Transverse colon (tissue), 4 donors: Measurements from ENCODE around the gene CENPC. TPM values are rescaled to one million over a fixed set of nuclear protein-coding genes. Genes with fewer than 3 reads are reported as not detected.

Experiments
- DNase-seq: peaks from one replicate; pipeline ENCODE4 v3.0.0-alpha.2; 2019
- H3K27ac ChIP-seq, 4 donors: fragments of 200-600 bp; sonication (generic); 2 replicates each; pipeline ENCODE4 v1.5.1; 2016 to 2018; ENCODE audit warnings: inconsistent platforms in 4 of 4
- H3K27me3 ChIP-seq: fragments of 200-600 bp; sonication (generic); 2 replicates; pipeline ENCODE4 v1.5.1; 2017; ENCODE audit warnings: inconsistent platforms
- H3K36me3 ChIP-seq, 4 donors: fragments of 200-600 bp; sonication (generic); 2 replicates each; pipeline ENCODE4 v1.5.1; 2017 to 2019; ENCODE audit warnings: inconsistent platforms in 4 of 4
- H3K4me1 ChIP-seq, 4 donors: fragments of 200-600 bp; sonication (generic); 2 replicates each; pipeline ENCODE4 v1.5.1; 2017 to 2020; ENCODE audit warnings: inconsistent platforms in 4 of 4
- H3K4me3 ChIP-seq, 4 donors: fragments of 200-600 bp; sonication (generic); 1 replicate in 1 of 4; 2 replicates in 3 of 4; pipeline versions ENCODE4 v1.5.1 to v1.6.1; 2017 to 2019; ENCODE audit warnings: inconsistent platforms in 4 of 4
- H3K9me3 ChIP-seq, 2 donors: fragments of 200-600 bp; sonication (generic); 2 replicates each; pipeline ENCODE4 v1.5.1; 2017 to 2019; ENCODE audit warnings: inconsistent platforms in 2 of 2
- CTCF ChIP-seq, 5 experiments: fragments of 200-600 bp in 3 of 5; fragments of 450-650 bp in 2 of 5; sonication (generic) in 3 of 5; IDR thresholded peaks; 1 replicate in 2 of 5; 2 replicates in 3 of 5; pipeline ENCODE4 v1.5.1; 2016 to 2017; ENCODE audit warnings: antibody characterized with exemption in 5 of 5, inconsistent platforms in 3 of 5, mild to moderate bottlenecking in 2 of 5, moderate library complexity in 1 of 5
- EP300 ChIP-seq: sonication (generic); formaldehyde crosslinking; IDR thresholded peaks from one replicate; pipeline ENCODE4 v1.6.1; 2017; ENCODE audit warnings: antibody characterized with exemption, low read depth
- POLR2A ChIP-seq: fragments of 450-650 bp; IDR thresholded peaks from one replicate; pipeline ENCODE4 v1.6.1; 2016; ENCODE audit warnings: antibody characterized with exemption, mild to moderate bottlenecking, moderate library complexity
- POLR2AphosphoS5 ChIP-seq, 3 donors: sonication (generic); formaldehyde crosslinking; IDR thresholded peaks; one replicate each; pipeline ENCODE4 v1.6.1; 2016; ENCODE audit warnings: antibody characterized with exemption in 3 of 3
- WGBS, 2 donors: methylation state at CpG; one replicate each; pipeline ENCODE4 v1.1.5; 2018; ENCODE audit warnings: low coverage in 1 of 2; 5-methylcytosine and 5-hydroxymethylcytosine counted together
- in situ Hi-C, 4 donors: fragments of 200-750 bp; cut with MboI; loops; one replicate each; pipeline versions ENCODE4 v1.15.0 to v1.15.1; 2017; ENCODE audit warnings: low sequenced_read_pairs in 3 of 4, low pct_ligation_motif_present in 1 of 4, low pct_unique_long_range_greater_than_20kb in 1 of 4
- intact Hi-C: fragments of 100-400 bp; cut with DNase I; formaldehyde crosslinking; loops from one replicate; pipeline ENCODE4 v1.15.1; 2023; ENCODE audit warnings: low total_unique reads
- total RNA-seq, 4 donors: library from RNA; depleted of rRNA; stranded (reverse); fragments of >200 nt; gene quantifications; one replicate each; pipeline ENCODE4 v1.1.0, GENCODE V29; 2016

Gene CENPC
- total RNA-seq, 4 donors from 2014 or later = 16.1 to 39.5 (median 23.4) TPM

GRCh38 chr4:67570537-67570936, 25.2 kb upstream of the CENPC start:
- in situ Hi-C loops = loop anchor here in 1 of 4 donors (25.0 kb wide), 1 partner anchor 342 kb away; no protein-coding TSS in a partner anchor

GRCh38 chr4:67568820-67569219, 23.5 kb upstream of the CENPC start:
- DNase-seq = no peak
- Histone ChIP-seq H3K4me3 (no peak overlapping the region), H3K9me3 (no peaks in the 10 kb centered on the region), H3K27me3 (no peaks in the 10 kb centered on the region), H3K4me1 (no peaks in the 10 kb centered on the region), H3K36me3 (no peaks in the 10 kb centered on the region), H3K27ac (no peak overlapping the region)
- intact Hi-C loops (no loop called here), in situ Hi-C loops (loop anchor here in 1 of 4 donors (25.0 kb wide), 1 partner anchor 343 kb away; no protein-coding TSS in a partner anchor)
- WGBS, 2 donors = 86 to 100% methylated on average over 1 to 2 of the region's 2 CpGs
- no peak for TF ChIP-seq POLR2AphosphoS5 (IDR thresholded peaks at IDR 0.05)
- TF ChIP-seq CTCF (IDR thresholded peaks at IDR 0.05) = no peak
- no peak for TF ChIP-seq EP300
- no peak for TF ChIP-seq POLR2A

More at GRCh38 chr4:67570537-67570936, 25.2 kb upstream of the CENPC start:
- no peaks in the 10 kb centered on the region for H3K4me1 ChIP-seq
- no peaks in the 10 kb centered on the region for H3K27me3 ChIP-seq
- H3K27ac ChIP-seq = no peak overlapping the region
- TF ChIP-seq EP300 (no peak), POLR2A (no peak), CTCF (IDR thresholded peaks at IDR 0.05) (no peak), POLR2AphosphoS5 (IDR thresholded peaks at IDR 0.05) (no peak)
- no peaks in the 10 kb centered on the region for H3K36me3 ChIP-seq
- DNase-seq = no peak
- WGBS, 2 donors = 100% methylated on average over 1 of the region's 1 CpG
- H3K9me3 ChIP-seq = no peaks in the 10 kb centered on the region
- intact Hi-C loops = no loop called here
- H3K4me3 ChIP-seq = no peak overlapping the region

GRCh38 chr4:67566335-67566734, 21.0 kb upstream of the CENPC start:
- TF ChIP-seq EP300 = no peak
- no peak overlapping the region for H3K27ac ChIP-seq
- no peak for DNase-seq
- WGBS, 2 donors = 97 to 100% methylated on average over 3 of the region's 3 CpGs
- no peak overlapping the region for H3K4me3 ChIP-seq
- H3K27me3 ChIP-seq = no peaks in the 10 kb centered on the region
- intact Hi-C loops = no loop called here
- no peaks in the 10 kb centered on the region for H3K36me3 ChIP-seq
- H3K9me3 ChIP-seq = no peaks in the 10 kb centered on the region
- no peaks in the 10 kb centered on the region for H3K4me1 ChIP-seq
- in situ Hi-C loops = loop anchor here in 1 of 4 donors (25.0 kb wide), 1 partner anchor 346 kb away; no protein-coding TSS in a partner anchor

- no peak for DNase-seq
- Histone ChIP-seq H3K4me3 (no peak overlapping the region), H3K9me3 (no peaks in the 10 kb centered on the region), H3K27ac (no peak overlapping the region), H3K36me3 (no peaks in the 10 kb centered on the region), H3K27me3 (no peaks in the 10 kb centered on the region), H3K4me1 (no peaks in the 10 kb centered on the region)
- TF ChIP-seq POLR2AphosphoS5 (IDR thresholded peaks at IDR 0.05) = no peak
- intact Hi-C loops (no loop called here), in situ Hi-C loops (loop anchor here in 1 of 4 donors (25.0 kb wide), 1 partner anchor 347 kb away; no protein-coding TSS in a partner anchor)
These were observed 20.0 kb upstream of the CENPC start for GRCh38 chr4:67565284-67565683.

GRCh38 chr4:67558493-67558892, 13.2 kb upstream of the CENPC start, which contains the start of gene STAP1:
Gene STAP1 (plus strand): TSS chr4:67558727. CDS start chr4:67558810, 83 bp downstream.
- peak; percentile 15 for DNase-seq
- Histone ChIP-seq H3K9me3 (no peaks in the 10 kb centered on the region), H3K36me3 (no peaks in the 10 kb centered on the region), H3K4me3 (peak within 1 kb of the TSS in 1 of 4 donors; percentile 30), H3K27me3 (no peaks in the 10 kb centered on the region), H3K4me1 (no peaks in the 10 kb centered on the region), H3K27ac (no peak within 1 kb of the TSS)
- TF ChIP-seq POLR2A (peak; percentile 48), EP300 (no peak), POLR2AphosphoS5 (IDR thresholded peaks at IDR 0.05) (peak in 2 of 3 donors; percentile 26 to 44), CTCF (IDR thresholded peaks at IDR 0.05) (no peak)
- WGBS, 2 donors = 60 to 66% methylated on average over 4 of the region's 4 CpGs
- intact Hi-C loops = no loop called here
- in situ Hi-C loops = loop anchor here in 1 of 4 donors (25.0 kb wide), 1 partner anchor 354 kb away; no protein-coding TSS in a partner anchor
